Sigmoid colon (tissue), 7 donors: ENCODE data around the gene TMEM185B. TPM values are rescaled to one million over a fixed set of nuclear protein-coding genes. Genes with fewer than 3 reads are reported as not detected.

ENCODE experiments used
- DNase-seq: peaks from one replicate; pipeline ENCODE4 v3.0.0-alpha.2; 2019
- H3K27ac ChIP-seq, 4 donors: fragments of 200-600 bp; sonication (generic); one replicate each; pipeline ENCODE4 v1.5.1; 2016 to 2019; ENCODE audit warnings: mild to moderate bottlenecking in 1 of 4
- H3K27me3 ChIP-seq, 3 donors: fragments of 200-600 bp; sonication (generic); one replicate each; pipeline ENCODE4 v1.5.1; 2019; ENCODE audit warnings: mild to moderate bottlenecking in 1 of 3
- H3K36me3 ChIP-seq, 4 donors: fragments of 200-600 bp; sonication (generic); one replicate each; pipeline ENCODE4 v1.5.1; 2016 to 2019
- H3K4me1 ChIP-seq, 4 donors: fragments of 200-600 bp; sonication (generic); one replicate each; pipeline ENCODE4 v1.5.1; 2017 to 2019
- H3K4me3 ChIP-seq, 4 donors: fragments of 200-600 bp; sonication (generic); one replicate each; pipeline ENCODE4 v1.5.1; 2017 to 2019; ENCODE audit warnings: mild to moderate bottlenecking in 2 of 4, moderate library complexity in 1 of 4
- H3K9me3 ChIP-seq, 4 donors: fragments of 200-600 bp in 3 of 4; sonication (generic) in 3 of 4; one replicate each; pipeline versions ENCODE4 v1.5.1 to v1.6.1; 2013 to 2019
- EP300 ChIP-seq, 4 donors: sonication (generic); formaldehyde crosslinking; IDR thresholded peaks; one replicate each; pipeline ENCODE4 v1.6.1; 2017; ENCODE audit warnings: antibody characterized with exemption in 4 of 4
- POLR2A ChIP-seq, 2 donors: fragments of 450-650 bp; IDR thresholded peaks; one replicate each; pipeline ENCODE4 v1.6.1; 2016; ENCODE audit warnings: antibody characterized with exemption in 2 of 2, mild to moderate bottlenecking in 2 of 2, moderate library complexity in 2 of 2
- POLR2AphosphoS5 ChIP-seq, 4 donors: sonication (generic); formaldehyde crosslinking; IDR thresholded peaks; one replicate each; pipeline ENCODE4 v1.6.1; 2017; ENCODE audit warnings: antibody characterized with exemption in 4 of 4
- WGBS, 2 donors: extraction: QIAGEN DNeasy Blood & Tissue Kit; methylation state at CpG; one replicate each; pipeline ENCODE4 v1.1.7; 2013; 5-methylcytosine and 5-hydroxymethylcytosine counted together
- intact Hi-C: fragments of 100-400 bp; cut with DNase I; formaldehyde crosslinking; loops from one replicate; pipeline ENCODE4 v1.15.1; 2023
- polyA plus RNA-seq, 3 donors: library from polyadenylated mRNA; stranded (reverse); fragments of 200-250 nt; gene quantifications; one replicate each; pipeline ENCODE4 v1.2.3, GENCODE V29; 2013
- total RNA-seq, 4 donors: library from RNA; depleted of rRNA; stranded (reverse); fragments of >200 nt; gene quantifications; one replicate each; pipeline ENCODE4 v1.1.0, GENCODE V29; 2016
- TF ChIP-seq, protein P1 (sequence below), 4 experiments: fragments of 450-650 bp in 3 of 4; fragments of 200-600 bp in 1 of 4; IDR thresholded peaks; one replicate each; pipeline ENCODE4 v1.5.1; 2016 to 2019; ENCODE audit warnings: antibody characterized with exemption in 4 of 4, mild to moderate bottlenecking in 3 of 4, moderate library complexity in 2 of 4
- donor health status: healthy with polysubstance abuse.
- donor health status: Bipolar disorder and iron deficiency.
- donor health status: healthy.

TMEM185B gene
- total and polyA plus RNA-seq, 7 donors, result 1.6 to 32.1 (median 16.8) TPM

DNA sequence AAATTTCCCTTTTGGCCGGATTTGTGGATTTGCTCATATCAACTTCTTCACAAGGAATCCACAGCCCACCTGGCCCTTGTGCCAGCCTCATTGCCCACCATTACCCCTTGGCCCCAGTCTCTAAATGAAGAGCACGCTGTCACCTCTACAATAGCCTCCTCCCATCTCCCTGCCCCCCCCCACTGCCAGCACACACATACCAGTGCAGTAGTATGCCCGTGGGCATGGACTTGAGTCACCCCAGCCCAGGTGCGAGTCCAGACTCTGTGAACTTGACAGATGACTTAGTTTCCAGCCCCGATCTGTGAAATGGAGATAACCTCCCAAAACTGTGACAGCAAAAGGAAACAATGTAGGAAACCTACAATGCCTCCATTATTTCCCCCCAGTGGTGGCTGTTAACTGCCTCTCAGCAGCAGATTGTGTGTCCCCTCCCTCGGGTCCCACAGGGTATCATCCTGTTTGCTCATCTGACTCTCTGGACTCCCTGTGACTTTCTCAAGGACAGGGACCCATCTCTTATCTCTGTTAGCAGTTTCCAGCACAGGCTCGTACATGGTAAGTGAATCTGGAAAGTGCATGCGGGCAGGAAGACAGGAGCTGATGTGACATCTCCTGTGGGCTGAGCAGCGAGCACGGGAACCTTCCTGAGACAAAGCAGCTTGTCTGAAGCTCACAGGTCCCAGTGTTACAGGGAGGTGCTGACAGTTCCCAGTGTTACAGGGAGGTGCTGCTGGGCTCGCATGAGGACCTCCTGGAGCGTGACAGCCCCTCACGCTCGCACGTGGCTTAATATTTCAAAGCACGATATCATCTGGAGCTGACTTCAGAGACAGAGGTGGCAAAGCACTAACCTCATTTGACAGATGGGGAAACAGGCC lies 4.2 kb upstream of the TMEM185B start:
- Histone ChIP-seq H3K36me3 (no peaks in the 10 kb centered on the region), H3K4me1 (peaks cover 0 to 31% (median 23%) of the 10 kb centered on the region in 4 donors), H3K27me3 (no peaks in the 10 kb centered on the region), H3K4me3 (no peak overlapping the region), H3K9me3 (no peaks in the 10 kb centered on the region), H3K27ac (no peak overlapping the region)
- 77 to 88% methylated on average over 16 of the region's 16 CpGs for WGBS, 2 donors
- TF ChIP-seq POLR2AphosphoS5 (IDR thresholded peaks at IDR 0.05) (no peak), EP300 (IDR thresholded peaks at IDR 0.05) (no peak), POLR2A (IDR thresholded peaks at IDR 0.05) (no peak)
- TF ChIP-seq, protein P1, sequence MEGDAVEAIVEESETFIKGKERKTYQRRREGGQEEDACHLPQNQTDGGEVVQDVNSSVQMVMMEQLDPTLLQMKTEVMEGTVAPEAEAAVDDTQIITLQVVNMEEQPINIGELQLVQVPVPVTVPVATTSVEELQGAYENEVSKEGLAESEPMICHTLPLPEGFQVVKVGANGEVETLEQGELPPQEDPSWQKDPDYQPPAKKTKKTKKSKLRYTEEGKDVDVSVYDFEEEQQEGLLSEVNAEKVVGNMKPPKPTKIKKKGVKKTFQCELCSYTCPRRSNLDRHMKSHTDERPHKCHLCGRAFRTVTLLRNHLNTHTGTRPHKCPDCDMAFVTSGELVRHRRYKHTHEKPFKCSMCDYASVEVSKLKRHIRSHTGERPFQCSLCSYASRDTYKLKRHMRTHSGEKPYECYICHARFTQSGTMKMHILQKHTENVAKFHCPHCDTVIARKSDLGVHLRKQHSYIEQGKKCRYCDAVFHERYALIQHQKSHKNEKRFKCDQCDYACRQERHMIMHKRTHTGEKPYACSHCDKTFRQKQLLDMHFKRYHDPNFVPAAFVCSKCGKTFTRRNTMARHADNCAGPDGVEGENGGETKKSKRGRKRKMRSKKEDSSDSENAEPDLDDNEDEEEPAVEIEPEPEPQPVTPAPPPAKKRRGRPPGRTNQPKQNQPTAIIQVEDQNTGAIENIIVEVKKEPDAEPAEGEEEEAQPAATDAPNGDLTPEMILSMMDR (IDR thresholded peaks at IDR 0.05), result no peak
- peak; percentile 57 for DNase-seq
- intact Hi-C loops, result no loop called here

DNA sequence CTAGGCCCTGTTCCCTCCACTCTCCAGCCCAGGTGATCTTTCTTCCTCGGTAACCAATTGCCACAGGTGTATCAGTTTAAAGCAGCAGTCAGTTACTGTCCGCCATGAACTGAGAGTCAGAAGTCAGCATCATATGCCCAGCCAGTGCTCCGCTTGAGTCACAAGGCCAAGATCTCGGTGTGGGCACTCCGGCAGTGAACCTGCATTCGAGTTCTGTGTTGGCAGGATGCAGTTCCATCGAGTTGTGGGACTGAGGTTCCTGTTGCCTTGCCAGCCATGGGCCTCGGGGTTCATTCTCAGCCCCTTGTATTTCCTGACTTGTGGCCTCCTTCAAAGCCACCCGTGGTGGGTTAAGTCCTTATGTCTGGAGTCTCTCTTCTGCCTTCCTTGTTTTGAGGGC lies 3.1 kb upstream of the TMEM185B start:
- WGBS, 2 donors, result 73 to 92% methylated on average over 9 of the region's 9 CpGs
- Histone ChIP-seq H3K4me1 (peaks cover 0 to 39% (median 27%) of the 10 kb centered on the region in 4 donors), H3K4me3 (no peak overlapping the region), H3K27ac (no peak overlapping the region), H3K9me3 (no peaks in the 10 kb centered on the region), H3K27me3 (no peaks in the 10 kb centered on the region), H3K36me3 (no peaks in the 10 kb centered on the region)
- TF ChIP-seq POLR2A (IDR thresholded peaks at IDR 0.05) (no peak), POLR2AphosphoS5 (IDR thresholded peaks at IDR 0.05) (no peak), EP300 (IDR thresholded peaks at IDR 0.05) (no peak)
- TF ChIP-seq, protein P1 (IDR thresholded peaks at IDR 0.05), result no peak
- DNase-seq, result peak; percentile 56
- intact Hi-C loops, result no loop called here

DNA sequence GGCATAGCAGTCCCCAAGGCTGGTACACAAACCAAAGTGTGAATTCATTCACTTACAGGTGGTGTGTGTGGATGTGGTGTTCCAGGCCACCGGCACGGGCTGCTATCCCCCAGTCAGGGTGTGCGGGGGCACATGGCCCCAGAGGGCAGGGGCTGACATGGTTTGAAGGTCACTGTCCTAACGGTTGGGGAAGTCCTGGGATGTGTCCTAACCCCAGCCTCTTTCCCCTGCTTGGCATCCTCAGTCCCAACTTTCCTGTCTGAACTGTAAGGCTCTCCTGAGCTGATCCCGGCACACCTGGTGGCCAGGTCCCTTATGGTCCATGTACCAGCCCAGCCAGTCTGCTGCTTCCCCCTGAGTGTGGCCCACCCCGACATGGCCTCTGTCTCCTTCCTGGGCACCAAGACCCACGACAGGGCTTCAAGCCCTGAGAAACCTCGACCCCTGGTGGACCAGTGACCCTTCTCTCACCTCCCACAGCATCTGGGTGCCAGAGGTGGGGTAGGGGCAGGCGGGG lies 2.4 kb upstream of the TMEM185B start:
- intact Hi-C loops, result loop anchor here (1.0 kb wide), 1 partner anchor 26 kb away; no protein-coding TSS in a partner anchor
- Histone ChIP-seq H3K4me3 (no peak overlapping the region), H3K4me1 (peaks cover 0 to 44% (median 28%) of the 10 kb centered on the region in 4 donors), H3K36me3 (no peaks in the 10 kb centered on the region), H3K9me3 (no peaks in the 10 kb centered on the region), H3K27me3 (no peaks in the 10 kb centered on the region), H3K27ac (no peak overlapping the region)
- TF ChIP-seq POLR2A (IDR thresholded peaks at IDR 0.05) (no peak), POLR2AphosphoS5 (IDR thresholded peaks at IDR 0.05) (no peak), EP300 (IDR thresholded peaks at IDR 0.05) (no peak)
- TF ChIP-seq, protein P1 (IDR thresholded peaks at IDR 0.05), result no peak
- peak; percentile 49 for DNase-seq
- WGBS, 2 donors, result 50 to 80% methylated on average over 9 of the region's 9 CpGs

DNA sequence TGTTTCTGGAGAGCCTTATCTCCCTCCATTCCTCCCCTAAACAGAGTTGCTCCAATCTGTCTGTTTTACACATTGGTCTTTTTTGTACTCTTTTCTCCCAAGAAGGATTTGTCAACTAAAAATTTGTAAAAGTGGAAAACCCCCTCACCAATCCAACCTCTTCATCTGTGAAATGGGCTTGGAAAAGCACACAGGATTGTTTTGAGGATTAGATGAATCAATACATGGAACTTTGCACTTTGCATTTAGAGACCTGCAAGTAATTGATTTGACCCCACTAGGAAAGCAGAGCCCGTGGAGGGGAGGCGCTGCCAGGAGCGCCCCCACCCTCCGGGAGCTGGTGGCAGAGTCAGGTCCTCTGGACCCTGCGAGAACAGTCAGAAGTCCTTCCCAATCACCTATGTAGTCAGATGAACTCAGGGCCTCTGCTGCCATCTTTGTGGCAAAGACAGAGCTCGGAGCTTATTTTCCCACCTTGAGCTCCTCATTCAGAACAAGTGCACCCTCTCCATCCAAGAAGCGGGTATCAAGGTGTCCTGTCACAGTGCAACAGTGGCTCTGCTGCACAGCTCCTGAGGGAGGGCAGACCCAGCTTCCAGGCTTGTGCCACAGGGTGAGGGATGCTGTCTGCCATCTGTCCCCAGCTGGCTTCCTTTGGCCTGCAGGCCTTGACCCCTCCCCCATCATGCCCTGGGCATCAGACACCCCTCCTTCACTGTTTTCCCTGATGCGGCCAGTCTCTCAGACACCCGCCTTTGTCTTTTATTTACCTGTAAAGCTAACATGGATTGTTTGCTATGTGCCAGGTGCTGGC lies 1.7 kb upstream of the TMEM185B start:
- no peak overlapping the region for H3K27ac ChIP-seq
- H3K36me3 ChIP-seq, result peaks cover 0 to 4% (median 0%) of the 10 kb centered on the region in 4 donors
- TF ChIP-seq POLR2A (IDR thresholded peaks at IDR 0.05) (no peak), POLR2AphosphoS5 (IDR thresholded peaks at IDR 0.05) (no peak), EP300 (IDR thresholded peaks at IDR 0.05) (no peak)
- TF ChIP-seq, protein P1 (IDR thresholded peaks at IDR 0.05), result no peak
- H3K27me3 ChIP-seq, result no peaks in the 10 kb centered on the region
- WGBS, 2 donors, result 76 to 91% methylated on average over 9 of the region's 9 CpGs
- intact Hi-C loops, result loop anchor here (1.0 kb wide), 1 partner anchor 26 kb away; no protein-coding TSS in a partner anchor
- H3K9me3 ChIP-seq, result no peaks in the 10 kb centered on the region
- H3K4me1 ChIP-seq, result peaks cover 0 to 47% (median 28%) of the 10 kb centered on the region in 4 donors
- DNase-seq, result no peak
- H3K4me3 ChIP-seq, result no peak overlapping the region
